ENCODE results near the gene CARMIL1.

The CARMIL1 gene

GRCh38 chr6:25659633-25660368, 380.6 kb downstream of the CARMIL1 start:
- DNase-seq (ENCODE audit: low read depth), result no peak

- no peak for DNase-seq (ENCODE audit: low read depth)
These were observed 381.3 kb downstream of the CARMIL1 start for GRCh38 chr6:25660512-25660911.

- DNase-seq (ENCODE audit: low read depth), result no peak
These were observed 382.1 kb downstream of the CARMIL1 start for GRCh38 chr6:25661129-25661779.

GRCh38 chr6:25665455-25665854, 386.3 kb downstream of the CARMIL1 start:
- no peak for DNase-seq (ENCODE audit: low read depth)

- DNase-seq (ENCODE audit: low read depth), result no peak
These were observed 390.2 kb downstream of the CARMIL1 start for GRCh38 chr6:25669413-25669812.

Data from stimulated activated CD8-positive, alpha-beta memory T cell treated with anti-CD3 and anti-CD28 coated beads, Interleukin-4, amount 100 ng/mL, for 24 hours (primary cell).